Heart right ventricle (tissue), 16 donors: ENCODE results near the gene LENG9. TPM values are rescaled to one million over a fixed set of nuclear protein-coding genes. Genes with fewer than 3 reads are reported as not detected.

Experiments used
- ATAC-seq, 8 donors: fragments of 200-7000 bp; cut with Tn5 transposase; one replicate each; pipeline ENCODE4 v1.9.1; 2020; ENCODE audit warnings: mild to moderate bottlenecking in 8 of 8, moderate library complexity in 8 of 8, moderate number of reproducible peaks in 1 of 8
- DNase-seq, 2 donors: peaks; one replicate each; pipeline ENCODE4 v3.0.0-alpha.2; 2020
- H3K27ac ChIP-seq, 10 donors: fragments of 200-600 bp; sonication (generic) in 2 of 10; one replicate each; pipeline versions ENCODE4 v1.5.0 to v1.8.0; 2020 to 2022; ENCODE audit warnings: mild to moderate bottlenecking in 3 of 10
- H3K27me3 ChIP-seq, 7 donors: fragments of 200-600 bp; one replicate each; pipeline ENCODE4 v1.8.0; 2021 to 2022; ENCODE audit warnings: mild to moderate bottlenecking in 2 of 7
- H3K36me3 ChIP-seq, 9 donors: fragments of 200-600 bp; sonication (generic) in 1 of 9; one replicate each; pipeline versions ENCODE4 v1.5.0 to v1.8.0; 2020 to 2022; ENCODE audit warnings: mild to moderate bottlenecking in 2 of 9
- H3K4me1 ChIP-seq, 9 donors: fragments of 200-600 bp; sonication (generic) in 1 of 9; one replicate each; pipeline versions ENCODE4 v1.5.0 to v1.8.0; 2020 to 2022; ENCODE audit warnings: mild to moderate bottlenecking in 4 of 9
- H3K4me3 ChIP-seq, 10 donors: fragments of 200-600 bp; sonication (generic) in 2 of 10; one replicate each; pipeline versions ENCODE4 v1.5.0 to v1.8.0; 2020 to 2022; ENCODE audit warnings: mild to moderate bottlenecking in 7 of 10, moderate library complexity in 2 of 10
- H3K9me3 ChIP-seq, 11 donors: fragments of 200-600 bp in 10 of 11; sonication (generic) in 2 of 11; one replicate each; pipeline versions ENCODE4 v1.5.0 to v1.8.0; 2013 to 2022; ENCODE audit warnings: mild to moderate bottlenecking in 2 of 11, control low read depth in 1 of 11, moderate library complexity in 1 of 11
- WGBS, 2 donors: extraction: QIAGEN DNeasy Blood & Tissue Kit; methylation state at CpG; one replicate each; pipeline ENCODE4 v1.1.7; 2013; ENCODE audit warnings: inconsistent platforms in 1 of 2; 5-methylcytosine and 5-hydroxymethylcytosine counted together
- intact Hi-C, 10 donors: fragments of 100-400 bp; cut with DNase I; formaldehyde crosslinking; loops; one replicate each; pipeline versions ENCODE4 v1.11.1 to v1.14.2; 2022
- polyA plus RNA-seq, 2 donors: library from polyadenylated mRNA; stranded (reverse); fragments of 200-250 nt; gene quantifications; one replicate each; pipeline ENCODE4 v1.2.3, GENCODE V29; 2013
- total RNA-seq, 10 donors: library from RNA; stranded (reverse); fragmentation: NEBNext Ultra II Directional in 3 of 10; extraction: Animal tissue kit (Norgen Biotek cat#: 25700) in 3 of 10; gene quantifications; one replicate each; pipeline versions ENCODE4 v1.2.1 to v1.2.4, GENCODE V29; 2021 to 2023
- TF ChIP-seq, protein P1 (sequence below), 9 donors: fragments of 200-600 bp; sonication (generic) in 2 of 9; IDR thresholded peaks; one replicate each; pipeline versions ENCODE4 v1.5.0 to v1.8.0; 2021 to 2022; ENCODE audit warnings: antibody characterized with exemption in 9 of 9, mild to moderate bottlenecking in 5 of 9, moderate library complexity in 1 of 9
- donor health status: Arrhythmogenic right ventricular cardiomyopathy.
- donor health status: ischemic (EF 13 %, LVEDD 7.1; RV severe dilation, severe dysfunction).
- donor health status: healthy with polysubstance abuse.
- donor health status: DM: no; HTN: yes; CAD: no.
- donor health status: DM: no; HTN: no; CAD: no.
- donor health status: ischemic (EF 25% LVEDD 6.9; RV normal size, moderate dysfunction).
- donor health status: ischemic (EF 25% LVEDD 5.7; RV mildly dilated, moderate dysfunction).
- donor health status: healthy.
- donor health status: DM: yes; HTN: yes; CAD: no.
- donor health status: Ischemic cardiomyopathy.
- donor health status: ischemic (EF 35%, LVEDD 5.7; RV mildly dilated, moderate dysfunction).
- donor health status: nonischemic (EF 11% LVEDD 7.7; RV severe dilation, severe dysfunction).
- donor health status: DM: yes; HTN: yes; CAD: no.
- donor health status: PGD.
- donor health status: ischemic (EF 29% LVEDD 5.4; RV normal size, mild dysfunction).
- donor health status: nonischemic (EF 23%, LVEDD 6.1; RV moderate dilation, normal function).

LENG9 gene
- total and polyA plus RNA-seq, 12 donors = 1.0 to 4.2 (median 1.6) TPM

DNA sequence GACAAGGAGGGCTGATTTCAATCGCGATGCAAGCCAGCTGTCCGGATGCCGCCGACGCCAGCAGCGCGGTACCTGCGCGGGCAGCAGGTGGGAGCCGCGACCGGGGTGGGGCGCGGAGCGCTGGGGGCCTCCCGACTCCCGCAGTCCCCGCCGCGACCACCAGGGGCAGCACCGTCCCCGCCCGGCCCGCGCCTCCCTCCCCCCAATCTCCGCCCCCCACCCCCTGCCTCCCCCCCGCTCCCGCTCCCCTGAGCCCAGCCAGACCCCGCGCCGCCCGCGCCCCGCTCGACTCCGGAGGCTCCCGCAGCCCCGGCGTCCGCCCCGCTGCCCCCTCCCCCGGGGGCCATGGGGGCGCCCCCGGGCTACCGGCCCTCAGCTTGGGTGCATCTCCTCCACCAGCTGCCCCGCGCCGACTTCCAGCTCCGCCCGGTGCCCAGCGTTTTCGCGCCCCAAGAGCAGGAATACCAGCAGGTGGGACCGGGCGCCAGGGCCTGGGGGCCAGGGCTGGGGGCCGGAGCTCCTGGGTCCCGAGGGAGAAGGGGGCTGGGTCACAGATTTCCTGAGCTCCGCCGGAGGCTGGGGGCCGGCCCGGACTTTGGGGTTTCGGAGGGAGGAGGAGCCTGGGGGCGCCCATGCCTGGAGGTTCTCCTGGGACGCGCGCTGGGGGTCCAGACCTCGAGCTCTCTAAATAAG is 48.2 kb downstream of the LENG9 start, which contains the start of gene TTYH1:
Gene TTYH1 (plus strand): TSS at position 257 of the 693 bp plus-strand sequence. CDS start 89 bp downstream, at position 346.
- WGBS, 2 donors = 3 to 4% methylated on average over 48 to 66 of the region's 68 CpGs
- no peak for ATAC-seq
- no peak for DNase-seq
- Histone ChIP-seq H3K9me3 (no peaks in the 10 kb centered on the region), H3K36me3 (no peaks in the 10 kb centered on the region), H3K27ac (peak within 1 kb of the TSS in 4 of 10 donors; percentile 22 to 63 (median 31)), H3K4me1 (peaks cover under 1 to 33% (median 13%) of the 10 kb centered on the region in 9 donors), H3K4me3 (peak within 1 kb of the TSS; percentile 8 to 44 (median 24)), H3K27me3 (peaks cover 22 to 81% (median 70%) of the 10 kb centered on the region in 7 donors)
- intact Hi-C loops = no loop called here
- TF ChIP-seq, protein P1, sequence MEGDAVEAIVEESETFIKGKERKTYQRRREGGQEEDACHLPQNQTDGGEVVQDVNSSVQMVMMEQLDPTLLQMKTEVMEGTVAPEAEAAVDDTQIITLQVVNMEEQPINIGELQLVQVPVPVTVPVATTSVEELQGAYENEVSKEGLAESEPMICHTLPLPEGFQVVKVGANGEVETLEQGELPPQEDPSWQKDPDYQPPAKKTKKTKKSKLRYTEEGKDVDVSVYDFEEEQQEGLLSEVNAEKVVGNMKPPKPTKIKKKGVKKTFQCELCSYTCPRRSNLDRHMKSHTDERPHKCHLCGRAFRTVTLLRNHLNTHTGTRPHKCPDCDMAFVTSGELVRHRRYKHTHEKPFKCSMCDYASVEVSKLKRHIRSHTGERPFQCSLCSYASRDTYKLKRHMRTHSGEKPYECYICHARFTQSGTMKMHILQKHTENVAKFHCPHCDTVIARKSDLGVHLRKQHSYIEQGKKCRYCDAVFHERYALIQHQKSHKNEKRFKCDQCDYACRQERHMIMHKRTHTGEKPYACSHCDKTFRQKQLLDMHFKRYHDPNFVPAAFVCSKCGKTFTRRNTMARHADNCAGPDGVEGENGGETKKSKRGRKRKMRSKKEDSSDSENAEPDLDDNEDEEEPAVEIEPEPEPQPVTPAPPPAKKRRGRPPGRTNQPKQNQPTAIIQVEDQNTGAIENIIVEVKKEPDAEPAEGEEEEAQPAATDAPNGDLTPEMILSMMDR (IDR thresholded peaks at IDR 0.05) = peak in 6 of 9 donors; percentile 15 to 55 (median 45)

DNA sequence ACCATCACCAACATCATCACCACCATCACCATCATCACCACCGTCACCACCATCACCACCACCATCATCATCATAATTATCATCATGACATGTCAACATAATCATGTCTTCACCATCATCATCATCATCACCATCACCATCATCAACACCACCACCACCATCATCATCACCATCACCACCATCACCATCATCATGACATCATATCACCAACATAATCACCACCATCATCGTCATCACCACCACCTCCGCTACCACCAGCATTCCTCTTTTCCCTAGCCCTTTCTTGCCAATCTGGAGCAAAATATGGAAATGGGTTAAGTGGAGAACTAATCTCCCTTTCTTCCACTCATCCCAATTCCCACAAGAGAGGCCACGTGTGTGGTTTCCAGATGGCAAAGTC is 49.4 kb downstream of the LENG9 start:
- H3K4me3 ChIP-seq = no peak overlapping the region
- ATAC-seq = no peak
- 92% methylated on average over 4 of the region's 4 CpGs for WGBS, 2 donors
- peaks cover 0 to 26% (median 11%) of the 10 kb centered on the region in 9 donors for H3K4me1 ChIP-seq
- H3K27ac ChIP-seq = no peak overlapping the region
- no peaks in the 10 kb centered on the region for H3K9me3 ChIP-seq
- DNase-seq = no peak
- H3K27me3 ChIP-seq = peaks cover 16 to 76% (median 59%) of the 10 kb centered on the region in 7 donors
- TF ChIP-seq, protein P1 (IDR thresholded peaks at IDR 0.05) = no peak
- intact Hi-C loops = no loop called here
- H3K36me3 ChIP-seq = no peaks in the 10 kb centered on the region

DNA sequence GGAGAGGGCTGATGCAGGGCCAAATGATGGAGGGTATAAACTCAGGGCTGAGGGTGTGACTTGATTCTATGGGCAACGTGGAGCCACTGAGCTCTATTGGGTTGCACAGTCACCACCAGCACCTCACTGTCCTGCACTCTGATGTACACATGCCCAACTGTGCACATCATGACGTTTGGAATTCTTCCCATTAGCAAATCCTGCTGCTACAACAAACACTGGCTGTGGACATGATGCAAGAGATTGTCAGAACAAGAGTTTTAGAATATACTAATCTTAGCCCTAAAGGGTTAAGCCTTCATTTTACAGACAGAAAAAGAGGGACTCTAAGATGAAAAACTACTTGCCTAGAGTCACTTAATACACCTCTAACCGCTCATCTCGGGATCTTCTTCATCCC is 50.7 kb downstream of the LENG9 start:
- 69 to 73% methylated on average over 4 of the region's 4 CpGs for WGBS, 2 donors
- Histone ChIP-seq H3K36me3 (no peaks in the 10 kb centered on the region), H3K4me1 (peaks cover 0 to 16% (median 5%) of the 10 kb centered on the region in 9 donors), H3K27ac (no peak overlapping the region), H3K4me3 (no peak overlapping the region), H3K27me3 (peaks cover 16 to 63% (median 51%) of the 10 kb centered on the region in 7 donors), H3K9me3 (no peaks in the 10 kb centered on the region)
- TF ChIP-seq, protein P1 (IDR thresholded peaks at IDR 0.05) = no peak
- no peak for ATAC-seq
- DNase-seq = no peak
- intact Hi-C loops = no loop called here

Other genes starting within 250 kb of the LENG9 start
- 10 to 100 TPM in 1 of 10 donors, 1 to 10 TPM in 6, under 1 TPM in 3; 0.71 to 18.3 (median 2.0) TPM for gene LILRB3, start 240.8 kb downstream of the LENG9 start, total RNA-seq
- 1 to 10 TPM; 2.5 TPM for gene LILRB3, start 240.8 kb downstream of the LENG9 start, polyA plus RNA-seq
- 1 to 10 TPM in 6 of 10 donors, under 1 TPM in 3, not detected in 1; 0.48 to 9.4 (median 1.3) TPM for gene LILRA6, start 221.0 kb downstream of the LENG9 start, total RNA-seq
- 1 to 10 TPM; 1.1 to 1.5 TPM for gene LILRA6, start 221.0 kb downstream of the LENG9 start, polyA plus RNA-seq
- 10 to 100 TPM in 2 of 10 donors, 1 to 10 TPM in 8; 1.6 to 10.6 (median 3.2) TPM for gene LILRB5, start 206.5 kb downstream of the LENG9 start, total RNA-seq
- gene LILRB5, start 206.5 kb downstream of the LENG9 start, polyA plus RNA-seq = 1 to 10 TPM; 1.8 to 9.1 TPM
- 10 to 100 TPM in 1 of 10 donors, 1 to 10 TPM in 9; 1.1 to 20.1 (median 2.0) TPM for gene LILRB2, start 182.7 kb downstream of the LENG9 start, total RNA-seq
- gene LILRB2, start 182.7 kb downstream of the LENG9 start, polyA plus RNA-seq = 1 to 10 TPM; 2.6 to 2.8 TPM
- gene LILRA5, start 150.6 kb downstream of the LENG9 start, total RNA-seq = 1 to 10 TPM in 6 of 10 donors, under 1 TPM in 4; 0.26 to 8.5 (median 1.3) TPM
- 1 to 10 TPM in 1 of 2 donors, under 1 TPM in 1; 0.37 to 3.7 TPM for gene LILRA5, start 150.6 kb downstream of the LENG9 start, polyA plus RNA-seq
- 1 to 10 TPM in 1 of 10 donors, not detected in 9; 1.6 TPM for gene LILRA4, start 124.6 kb downstream of the LENG9 start, total RNA-seq
- gene LILRA4, start 124.6 kb downstream of the LENG9 start, polyA plus RNA-seq = not detected
- gene LAIR1, start 98.8 kb downstream of the LENG9 start, total RNA-seq = 10 to 100 TPM in 2 of 10 donors, 1 to 10 TPM in 8; 2.1 to 36.3 (median 4.1) TPM
- 1 to 10 TPM; 5.1 to 5.3 TPM for gene LAIR1, start 98.8 kb downstream of the LENG9 start, polyA plus RNA-seq
- gene TTYH1, start 48.3 kb downstream of the LENG9 start, total RNA-seq = 1 to 10 TPM in 5 of 10 donors, under 1 TPM in 5; 0.37 to 4.3 (median 1.0) TPM
- gene TTYH1, start 48.3 kb downstream of the LENG9 start, polyA plus RNA-seq = 1 to 10 TPM; 1.8 to 3.1 TPM
- 10 to 100 TPM; 45.5 to 76.2 (median 56.8) TPM for gene LENG8, start 14.6 kb downstream of the LENG9 start, total RNA-seq
- gene LENG8, start 14.6 kb downstream of the LENG9 start, polyA plus RNA-seq = 100 to 1,000 TPM in 1 of 2 donors, 10 to 100 TPM in 1; 34.3 to 194 TPM
- 10 to 100 TPM in 5 of 10 donors, 1 to 10 TPM in 5; 5.3 to 22.8 (median 9.7) TPM for gene CDC42EP5, start 9.5 kb upstream of the LENG9 start, total RNA-seq
- gene CDC42EP5, start 9.5 kb upstream of the LENG9 start, polyA plus RNA-seq = 10 to 100 TPM; 11.2 to 21.9 TPM
- gene LAIR2, start 39.1 kb upstream of the LENG9 start, total RNA-seq = 1 to 10 TPM in 1 of 10 donors, under 1 TPM in 1, not detected in 8; 0.76 to 2.5 TPM
- not detected for gene LAIR2, start 39.1 kb upstream of the LENG9 start, polyA plus RNA-seq
- 1 to 10 TPM in 6 of 10 donors, under 1 TPM in 4; 0.31 to 3.3 (median 1.2) TPM for gene LILRA2, start 110.0 kb upstream of the LENG9 start, total RNA-seq
- under 1 TPM; 0.22 to 0.87 TPM for gene LILRA2, start 110.0 kb upstream of the LENG9 start, polyA plus RNA-seq
- gene LILRA1, start 129.9 kb upstream of the LENG9 start, total RNA-seq = 1 to 10 TPM in 1 of 10 donors, under 1 TPM in 9; 0.21 to 2.8 (median 0.41) TPM
- gene LILRA1, start 129.9 kb upstream of the LENG9 start, polyA plus RNA-seq = under 1 TPM; 0.19 to 0.29 TPM
- gene LILRB1, start 166.7 kb upstream of the LENG9 start, total RNA-seq = 10 to 100 TPM in 1 of 10 donors, 1 to 10 TPM in 6, under 1 TPM in 3; 0.28 to 16.9 (median 1.5) TPM
- gene LILRB1, start 166.7 kb upstream of the LENG9 start, polyA plus RNA-seq = 1 to 10 TPM in 1 of 2 donors, under 1 TPM in 1; 0.54 to 1.4 TPM
- 10 to 100 TPM in 1 of 10 donors, 1 to 10 TPM in 8, under 1 TPM in 1; 0.99 to 22.4 (median 1.8) TPM for gene LILRB4, start 199.2 kb upstream of the LENG9 start, total RNA-seq
- gene LILRB4, start 199.2 kb upstream of the LENG9 start, polyA plus RNA-seq = 1 to 10 TPM; 2.0 to 2.2 TPM